ENCODE measurements around the gene CDKN2B-AS1.

The CDKN2B-AS1 gene

GRCh38 chr9:22118810-22119521, 124.4 kb downstream of the CDKN2B-AS1 start:
- DNase-seq (ENCODE audit: low read depth): no peak

- DNase-seq (ENCODE audit: low read depth): no peak
Observed at GRCh38 chr9:22119522-22120158, 125.0 kb downstream of the CDKN2B-AS1 start.

- DNase-seq (ENCODE audit: low read depth): no peak
Observed at GRCh38 chr9:22120159-22120549, 125.6 kb downstream of the CDKN2B-AS1 start.

- no peak for DNase-seq (ENCODE audit: low read depth)
Observed at GRCh38 chr9:22120595-22120994, 126.0 kb downstream of the CDKN2B-AS1 start.

GRCh38 chr9:22124263-22125011, 129.8 kb downstream of the CDKN2B-AS1 start:
- DNase-seq (ENCODE audit: low read depth): no peak

- DNase-seq (ENCODE audit: low read depth): no peak
Observed at GRCh38 chr9:22129133-22129532, 134.5 kb downstream of the CDKN2B-AS1 start.

- DNase-seq (ENCODE audit: low read depth): no peak
Observed at GRCh38 chr9:22129633-22130032, 135.0 kb downstream of the CDKN2B-AS1 start.

- no peak for DNase-seq (ENCODE audit: low read depth)
Observed at GRCh38 chr9:22131817-22132216, 137.2 kb downstream of the CDKN2B-AS1 start.

GRCh38 chr9:22134390-22134789, 139.8 kb downstream of the CDKN2B-AS1 start:
- no peak for DNase-seq (ENCODE audit: low read depth)

GRCh38 chr9:22136461-22137096, 142.0 kb downstream of the CDKN2B-AS1 start:
- DNase-seq (ENCODE audit: low read depth): no peak

GRCh38 chr9:22138956-22139660, 144.5 kb downstream of the CDKN2B-AS1 start:
- DNase-seq (ENCODE audit: low read depth): no peak

GRCh38 chr9:22141908-22142307, 147.3 kb downstream of the CDKN2B-AS1 start:
- no peak for DNase-seq (ENCODE audit: low read depth)

- DNase-seq (ENCODE audit: low read depth): no peak
Observed at GRCh38 chr9:22142671-22143070, 148.1 kb downstream of the CDKN2B-AS1 start.

- no peak for DNase-seq (ENCODE audit: low read depth)
Observed at GRCh38 chr9:22143799-22144625, 149.4 kb downstream of the CDKN2B-AS1 start.

- no peak for DNase-seq (ENCODE audit: low read depth)
Observed at GRCh38 chr9:22146604-22147003, 152.0 kb downstream of the CDKN2B-AS1 start.

- no peak for DNase-seq (ENCODE audit: low read depth)
Observed at GRCh38 chr9:22147813-22148527, 153.4 kb downstream of the CDKN2B-AS1 start.

GRCh38 chr9:22148528-22148875, 153.9 kb downstream of the CDKN2B-AS1 start:
- no peak for DNase-seq (ENCODE audit: low read depth)

- no peak for DNase-seq (ENCODE audit: low read depth)
Observed at GRCh38 chr9:22148876-22149637, 154.5 kb downstream of the CDKN2B-AS1 start.

- no peak for DNase-seq (ENCODE audit: low read depth)
Observed at GRCh38 chr9:22154064-22154463, 159.5 kb downstream of the CDKN2B-AS1 start.

GRCh38 chr9:22156586-22156985, 162.0 kb downstream of the CDKN2B-AS1 start:
- DNase-seq (ENCODE audit: low read depth): no peak
